MV-4-11 (cell line): ENCODE measurements around the gene CBLB.

Source experiments
- DNase-seq: peaks from one replicate; lab custom pipeline; 2025; lab: John Stamatoyannopoulos, UW

CBLB gene

GRCh38 chr3:105616374-105617121 lies 252.3 kb downstream of the CBLB start:
- no peak for DNase-seq

GRCh38 chr3:105615814-105616213 lies 253.0 kb downstream of the CBLB start:
- DNase-seq = no peak

GRCh38 chr3:105614288-105615030 lies 254.4 kb downstream of the CBLB start:
- DNase-seq = no peak

GRCh38 chr3:105613120-105613519 lies 255.7 kb downstream of the CBLB start:
- no peak for DNase-seq

- no peak for DNase-seq
Observed at GRCh38 chr3:105611304-105612192, 257.3 kb downstream of the CBLB start.

GRCh38 chr3:105610473-105610872 lies 258.3 kb downstream of the CBLB start:
- DNase-seq = no peak

GRCh38 chr3:105608623-105609022 lies 260.2 kb downstream of the CBLB start:
- DNase-seq = no peak

- DNase-seq = no peak
Observed at GRCh38 chr3:105606016-105606415, 262.8 kb downstream of the CBLB start.
